Measurements from ENCODE around the gene MTFP1.
"Not testable (repeated sequence)": the region's sequence is repeated elsewhere in the genome, so short reads cannot be mapped to it uniquely, and the experiment has no call there.

MTFP1 gene

GRCh38 chr22:30427871-30428270 lies 2.3 kb downstream of the MTFP1 start:
- DNase-seq: no peak

- no peak for DNase-seq
These were observed 4.3 kb downstream of the MTFP1 start for GRCh38 chr22:30429887-30430286.

GRCh38 chr22:30430933-30431332 lies 5.4 kb downstream of the MTFP1 start:
- DNase-seq: no peak

GRCh38 chr22:30432096-30432495 lies 6.5 kb downstream of the MTFP1 start:
- DNase-seq: no peak

GRCh38 chr22:30432520-30432919 lies 7.0 kb downstream of the MTFP1 start:
- no peak for DNase-seq

GRCh38 chr22:30433227-30433626 lies 7.7 kb downstream of the MTFP1 start:
- DNase-seq: no peak

GRCh38 chr22:30433773-30434172 lies 8.2 kb downstream of the MTFP1 start:
- no peak for DNase-seq

GRCh38 chr22:30434843-30435242 lies 9.3 kb downstream of the MTFP1 start:
- no peak for DNase-seq

GRCh38 chr22:30435674-30436126 lies 10.1 kb downstream of the MTFP1 start:
- peak; percentile 77 for DNase-seq

GRCh38 chr22:30436196-30436595 lies 10.6 kb downstream of the MTFP1 start:
- no peak for DNase-seq

- no peak for DNase-seq
These were observed 13.0 kb downstream of the MTFP1 start for GRCh38 chr22:30438559-30438958.

- DNase-seq: no peak
These were observed 13.7 kb downstream of the MTFP1 start for GRCh38 chr22:30439226-30439625.

- no peak for DNase-seq
These were observed 14.3 kb downstream of the MTFP1 start for GRCh38 chr22:30439836-30440235.

GRCh38 chr22:30441088-30441487 lies 15.5 kb downstream of the MTFP1 start:
- no peak for DNase-seq

- peak; percentile 40 for DNase-seq
These were observed 19.3 kb downstream of the MTFP1 start for GRCh38 chr22:30444632-30445437.

GRCh38 chr22:30445438-30446145 lies 20.0 kb downstream of the MTFP1 start:
- DNase-seq: no peak

GRCh38 chr22:30447656-30448055 lies 22.1 kb downstream of the MTFP1 start:
- no peak for DNase-seq

GRCh38 chr22:30451488-30451887 lies 25.9 kb downstream of the MTFP1 start:
- DNase-seq: not testable (repeated sequence)

GRCh38 chr22:30452861-30453260 lies 27.3 kb downstream of the MTFP1 start:
- no peak for DNase-seq

GRCh38 chr22:30453731-30454510 lies 28.4 kb downstream of the MTFP1 start:
- DNase-seq: no peak

- no peak for DNase-seq
These were observed 29.7 kb downstream of the MTFP1 start for GRCh38 chr22:30455075-30455840.

GRCh38 chr22:30457981-30458380 lies 32.4 kb downstream of the MTFP1 start:
- no peak for DNase-seq

Data from stimulated activated naive CD4-positive, alpha-beta T cell treated with Interleukin-2 at 50 U/mL for 16 hours (primary cell).